T follicular helper cell (primary cell): ENCODE results near the gene UBAP1L.
"Not testable (repeated sequence)": the region's sequence is repeated elsewhere in the genome, so short reads cannot be mapped to it uniquely, and the experiment has no call there.

ENCODE experiments used
- DNase-seq: peaks from one replicate; pipeline ENCODE4 v3.0.0-alpha.2; 2020; ENCODE audit warnings: low read depth
- total RNA-seq, 2 experiments: gene quantifications; one replicate each; lab custom pipeline; 2026; lab: John Stamatoyannopoulos, UW

The UBAP1L gene
- 9.2 to 20.6 reads per million in 2 experiments for total RNA-seq

DNA sequence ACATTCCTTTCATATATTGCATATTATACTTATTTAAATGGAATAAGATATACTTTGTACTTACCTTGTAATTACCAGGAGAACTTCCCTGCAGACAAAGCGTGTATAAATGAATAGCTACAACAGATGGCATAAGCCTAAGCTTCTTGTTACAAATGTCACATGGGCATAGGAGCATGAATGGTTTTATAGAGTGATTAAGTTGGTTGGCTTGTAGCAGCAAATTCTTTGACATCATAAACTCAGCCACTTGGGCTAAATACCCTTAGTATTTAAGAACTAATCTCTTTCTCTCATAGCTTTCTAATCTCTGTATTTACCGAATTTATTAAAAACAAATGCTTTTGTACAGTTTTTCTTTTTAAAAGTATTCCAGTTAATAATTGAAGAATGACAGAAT is at the start of gene UBAP1L:
UBAP1L (minus strand) TSS at position 115 of the 400 bp plus-strand sequence. CDS start 8,985 bp downstream, outside the sequence.
- no peak for DNase-seq

DNA sequence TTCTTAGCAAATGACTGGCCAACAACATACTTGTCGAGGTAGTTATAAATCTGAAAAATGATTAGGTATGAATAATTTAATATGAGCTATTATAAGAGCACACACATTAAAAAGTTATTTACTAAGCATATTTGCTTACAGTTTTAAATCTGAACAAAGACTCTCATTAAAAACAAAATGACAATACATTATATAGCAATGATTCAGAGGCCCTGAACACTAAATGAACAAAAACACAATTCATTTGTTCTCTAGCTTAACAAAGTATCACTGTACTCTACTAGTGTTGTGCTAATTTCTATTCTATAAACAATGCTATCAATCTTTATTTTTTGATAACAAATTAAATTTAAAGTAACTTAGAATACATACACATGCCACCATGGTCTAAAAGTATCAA is 49.1 kb upstream of the UBAP1L start:
- no peak for DNase-seq

DNA sequence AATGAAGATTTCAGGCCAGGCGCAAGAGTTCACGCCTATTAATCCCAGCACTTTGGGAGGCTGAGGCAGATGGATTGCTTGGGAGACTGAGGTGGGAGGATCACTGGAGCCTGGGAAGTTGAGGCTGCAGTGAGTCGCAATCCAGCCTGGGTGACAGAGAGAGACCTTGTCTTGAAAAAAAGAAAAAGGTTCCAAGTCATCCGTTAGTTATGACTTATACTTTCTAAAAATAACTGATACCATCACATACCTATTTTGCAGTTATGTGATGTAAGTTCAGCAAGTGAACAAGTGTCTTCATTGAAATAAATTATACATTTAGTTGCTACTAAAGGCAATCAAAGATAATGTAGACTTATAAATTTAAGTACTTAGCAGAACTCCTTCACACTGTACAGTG is 48.0 kb upstream of the UBAP1L start:
- DNase-seq = no peak

DNA sequence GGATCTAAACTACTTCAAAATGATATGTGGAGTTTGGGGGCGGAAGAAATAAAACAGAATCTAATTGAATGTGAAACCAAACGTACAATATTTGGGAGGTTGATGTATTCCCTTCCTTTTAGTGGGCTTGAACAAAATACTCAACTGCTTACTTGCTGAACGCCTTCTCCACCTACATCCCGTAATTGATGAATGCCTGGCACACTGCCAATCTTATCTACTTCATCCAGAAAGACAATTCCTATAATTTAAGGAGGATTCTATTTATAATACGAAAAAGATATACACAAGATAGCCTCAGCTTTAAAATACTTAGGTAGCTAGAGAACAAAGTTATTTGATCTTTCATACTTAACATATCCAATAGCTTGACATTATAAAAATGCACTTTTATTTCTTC is 41.7 kb upstream of the UBAP1L start:
- DNase-seq = no peak

DNA sequence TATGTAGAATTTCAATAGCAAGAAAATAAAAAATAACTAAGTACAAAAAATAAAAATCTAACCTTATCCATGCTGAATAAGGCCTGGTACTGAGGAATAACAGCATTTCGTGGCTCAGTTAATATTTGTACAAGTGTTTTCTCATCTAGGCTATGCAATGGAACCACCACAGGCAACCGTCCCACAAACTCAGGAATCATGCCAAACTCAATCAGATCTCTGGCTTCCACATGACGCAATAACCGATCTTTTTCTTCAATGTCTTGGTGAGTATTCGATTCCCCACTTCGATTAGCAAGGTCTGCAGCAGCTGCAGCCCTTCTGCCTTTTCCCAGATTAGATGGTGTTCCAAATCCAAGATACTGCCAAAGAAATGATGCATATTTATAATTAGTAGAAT is 39.7 kb upstream of the UBAP1L start:
- no peak for DNase-seq

DNA sequence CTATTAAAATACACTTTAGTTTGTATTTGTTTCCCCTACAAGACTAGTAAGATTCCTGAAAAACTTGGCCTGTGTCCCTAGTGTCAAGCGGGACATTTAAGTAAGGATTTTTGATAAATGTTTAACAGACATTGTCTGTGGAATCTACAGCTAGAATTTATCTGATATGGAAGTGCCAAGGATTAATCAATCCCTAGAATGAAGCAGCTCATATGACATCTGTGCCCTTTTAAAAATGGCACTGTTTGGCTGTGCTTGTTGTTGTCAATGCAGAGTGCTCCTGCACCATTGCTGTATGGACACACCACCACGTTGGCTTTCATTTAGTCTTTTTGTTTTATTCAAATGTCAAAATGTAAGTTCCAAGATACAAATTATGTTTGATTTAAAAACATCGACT is 32.9 kb upstream of the UBAP1L start:
- DNase-seq = no peak

DNA sequence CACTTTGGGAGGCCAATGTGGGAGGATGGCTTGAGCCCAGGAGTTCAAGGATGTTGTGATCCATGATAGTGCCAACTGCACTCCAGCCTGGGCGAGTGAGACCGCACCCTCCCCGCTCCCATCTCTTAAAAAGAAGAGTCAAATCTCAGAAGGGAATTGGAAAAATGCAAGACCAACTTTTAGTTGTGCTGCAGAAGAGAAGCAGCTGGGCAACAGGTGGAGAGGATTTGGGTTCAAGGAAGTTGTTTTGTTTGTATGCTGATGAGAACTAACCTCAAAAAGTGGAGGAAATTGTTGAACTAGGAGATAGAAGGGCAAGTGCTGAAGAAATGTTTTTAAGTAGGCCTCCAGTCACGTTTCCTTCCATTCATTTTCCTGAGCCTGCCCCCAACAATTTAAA is 31.4 kb upstream of the UBAP1L start:
- no peak for DNase-seq

DNA sequence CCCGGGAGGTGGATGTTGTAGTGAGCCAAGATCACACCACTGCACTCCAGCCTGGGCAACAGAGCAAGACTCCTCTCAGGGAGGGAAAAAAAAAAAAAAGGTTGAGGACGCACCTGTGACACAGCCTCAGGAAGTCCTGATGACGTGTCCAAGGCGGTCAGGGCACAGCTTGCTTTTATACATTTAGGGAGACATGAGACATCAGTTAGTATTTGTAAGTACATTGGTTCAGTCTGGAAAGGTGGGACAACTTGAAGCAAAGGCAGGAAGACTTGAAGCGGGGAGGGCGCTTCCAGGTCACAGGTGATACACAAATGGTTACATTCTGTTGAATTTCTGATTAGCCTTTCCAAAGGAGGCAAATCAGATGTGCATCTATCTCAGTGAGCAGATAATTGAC is 23.6 kb upstream of the UBAP1L start:
- DNase-seq = not testable (repeated sequence)

DNA sequence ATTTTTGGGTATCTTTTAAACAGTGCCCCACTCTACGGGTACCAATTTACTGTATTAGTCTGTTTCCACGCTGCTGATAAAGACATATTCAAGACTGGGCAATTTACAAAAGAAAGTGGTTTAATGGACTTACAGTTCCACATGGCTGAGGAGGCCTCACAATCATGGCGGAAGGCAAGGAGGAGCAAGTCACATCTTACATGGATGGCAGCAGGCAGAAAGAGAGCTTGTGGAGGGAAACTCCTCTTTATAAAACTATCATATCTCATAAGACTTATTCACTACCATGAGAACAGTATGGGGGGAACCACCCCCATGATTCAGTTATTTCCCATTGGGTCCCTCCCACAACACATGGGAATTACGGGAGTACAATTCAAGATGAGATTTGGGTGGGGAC is 22.9 kb upstream of the UBAP1L start:
- DNase-seq = not testable (repeated sequence)

DNA sequence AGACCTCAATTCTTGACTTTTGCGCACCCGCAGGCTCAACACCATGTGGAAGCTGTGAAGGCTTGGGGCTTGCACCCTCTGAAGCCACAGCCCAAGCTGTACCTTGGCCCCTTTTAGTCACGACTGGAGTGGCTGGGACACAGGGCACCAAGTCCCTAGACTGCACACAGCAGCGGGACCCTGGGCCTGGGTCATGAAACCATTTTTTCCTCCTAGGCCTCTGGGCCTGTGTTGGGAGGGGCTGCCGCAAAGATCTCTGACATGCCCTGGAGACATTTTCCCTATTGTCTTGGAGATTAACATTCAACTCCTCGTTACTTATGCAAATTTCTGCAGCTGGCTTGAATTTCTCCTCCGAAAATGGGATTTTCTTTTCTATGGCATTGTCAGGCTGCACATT is 22.1 kb upstream of the UBAP1L start:
- not testable (repeated sequence) for DNase-seq

DNA sequence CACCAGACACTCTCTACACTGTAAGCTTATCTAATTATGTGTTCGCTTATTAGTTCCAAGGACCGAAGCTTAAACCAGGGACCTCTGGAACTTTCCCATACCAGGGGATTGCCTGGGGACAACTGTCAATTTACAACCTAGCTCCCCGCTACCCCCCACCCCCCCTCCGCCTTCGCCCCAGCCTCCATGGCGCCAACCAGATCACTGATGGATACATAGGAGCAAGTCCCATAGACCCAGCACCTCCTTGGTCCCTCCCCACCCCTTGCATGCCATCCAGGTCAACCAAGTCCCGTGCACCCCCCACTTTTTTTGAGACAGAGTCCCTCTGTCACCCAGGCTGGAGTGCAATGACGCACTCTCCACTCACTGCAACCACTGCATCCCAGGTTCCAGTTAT is 19.5 kb upstream of the UBAP1L start:
- no peak for DNase-seq

DNA sequence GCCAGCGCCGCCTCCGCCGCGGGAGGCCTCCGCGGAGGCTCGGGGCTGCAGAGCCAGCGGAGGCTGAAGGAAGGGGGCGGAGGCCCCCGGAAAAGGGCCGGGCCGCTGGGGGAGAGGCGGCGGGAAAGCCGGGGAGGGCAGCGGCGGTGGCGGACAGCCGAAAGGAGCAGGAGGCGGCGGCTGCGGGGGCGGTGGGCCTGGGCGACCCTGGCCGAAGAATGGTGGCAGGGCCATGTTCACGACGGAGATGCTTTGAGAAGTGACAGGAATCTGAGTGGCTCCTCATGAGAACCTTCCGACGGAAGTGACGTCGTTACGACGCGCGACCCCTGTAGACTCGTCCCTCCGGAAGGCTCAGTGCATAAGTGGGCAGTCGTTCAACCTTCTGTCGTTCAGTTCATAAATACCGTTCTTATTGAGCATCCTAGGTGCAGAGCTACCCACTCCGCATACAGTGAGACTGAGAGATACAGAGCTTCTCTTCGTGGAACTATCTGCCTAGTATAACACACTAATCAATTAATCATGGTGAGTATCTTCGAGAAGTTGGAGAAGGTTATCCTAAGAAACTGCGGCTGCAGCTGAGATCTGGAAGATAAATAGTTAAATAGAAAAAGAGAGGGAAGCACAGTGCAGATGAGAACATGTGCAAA is 18.7 kb upstream of the UBAP1L start, which contains the start of gene PDCD7:
PDCD7 (minus strand) TSS at position 261 of the 653 bp plus-strand sequence; CDS start at position 234, 27 bp downstream.
- DNase-seq = peak; percentile 74

DNA sequence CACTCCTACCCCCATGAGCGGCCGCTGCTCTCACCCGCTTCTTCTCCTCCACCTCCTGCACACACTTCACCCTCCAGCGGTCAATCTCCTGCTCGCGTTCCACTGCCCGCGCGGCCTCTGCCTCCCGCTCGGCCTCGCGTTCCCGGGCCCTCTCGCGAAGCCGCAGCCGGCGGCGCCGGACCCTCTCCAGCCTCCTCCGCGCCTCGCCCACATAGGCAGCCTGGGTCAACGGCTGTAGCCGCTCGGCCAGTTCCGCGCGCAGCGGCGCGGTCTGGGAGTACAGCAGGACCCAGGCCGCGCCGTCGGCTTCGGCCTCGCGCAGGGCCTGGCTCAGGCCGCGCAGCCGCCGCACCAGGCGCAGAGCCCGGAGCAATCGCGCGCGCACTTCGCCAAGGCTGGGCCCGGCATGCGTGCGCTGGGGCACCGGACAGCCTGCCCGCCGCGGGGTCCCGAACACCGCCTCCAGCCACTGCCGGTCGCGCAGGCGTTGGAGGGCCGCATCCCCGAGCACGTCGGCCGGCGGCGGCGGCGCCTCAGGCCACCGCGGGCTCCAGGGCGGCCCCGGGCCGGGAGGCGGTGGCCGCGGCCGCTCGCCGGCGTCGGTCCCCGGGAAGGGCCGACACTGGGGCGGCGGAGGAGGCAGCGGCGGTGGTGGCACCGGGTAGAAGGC is 18.0 kb upstream of the UBAP1L start:
- no peak for DNase-seq

DNA sequence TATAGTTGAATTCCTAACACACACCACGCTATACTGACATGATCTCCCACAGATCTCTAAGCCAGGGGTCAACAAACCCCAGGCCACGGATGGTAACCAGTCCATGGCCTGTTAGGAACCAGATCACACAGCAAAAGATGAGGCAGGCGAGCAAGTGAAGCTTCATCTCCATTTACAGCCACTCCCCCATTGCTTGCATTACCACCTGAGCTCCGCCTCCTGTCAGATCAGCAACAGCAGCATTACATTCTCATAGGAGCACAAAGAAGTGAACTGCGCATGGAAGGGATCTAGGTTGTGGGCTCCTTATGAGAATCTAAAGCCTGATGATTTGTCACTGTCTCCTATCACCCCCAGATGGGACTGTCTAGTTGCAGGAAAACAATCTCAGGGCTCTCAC is 15.9 kb upstream of the UBAP1L start:
- DNase-seq = no peak

DNA sequence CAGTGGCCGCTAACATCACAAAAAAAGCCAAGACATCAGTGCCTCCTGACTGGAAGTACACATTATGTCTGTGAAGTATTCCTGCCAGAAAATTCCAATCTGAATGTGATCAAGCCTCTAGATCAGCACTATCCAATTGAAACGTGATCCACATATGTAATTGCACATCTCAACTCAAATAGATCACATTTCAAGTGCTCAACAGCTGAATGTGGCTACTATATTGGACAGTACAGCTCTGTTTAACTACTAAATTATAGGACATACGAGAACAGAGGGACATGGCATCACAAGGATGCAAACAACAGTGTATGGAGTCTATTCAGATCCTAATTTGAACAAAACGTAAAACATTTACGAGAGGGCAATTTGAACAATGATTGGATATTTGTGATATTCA is 542 bp upstream of the UBAP1L start:
- DNase-seq = no peak

DNA sequence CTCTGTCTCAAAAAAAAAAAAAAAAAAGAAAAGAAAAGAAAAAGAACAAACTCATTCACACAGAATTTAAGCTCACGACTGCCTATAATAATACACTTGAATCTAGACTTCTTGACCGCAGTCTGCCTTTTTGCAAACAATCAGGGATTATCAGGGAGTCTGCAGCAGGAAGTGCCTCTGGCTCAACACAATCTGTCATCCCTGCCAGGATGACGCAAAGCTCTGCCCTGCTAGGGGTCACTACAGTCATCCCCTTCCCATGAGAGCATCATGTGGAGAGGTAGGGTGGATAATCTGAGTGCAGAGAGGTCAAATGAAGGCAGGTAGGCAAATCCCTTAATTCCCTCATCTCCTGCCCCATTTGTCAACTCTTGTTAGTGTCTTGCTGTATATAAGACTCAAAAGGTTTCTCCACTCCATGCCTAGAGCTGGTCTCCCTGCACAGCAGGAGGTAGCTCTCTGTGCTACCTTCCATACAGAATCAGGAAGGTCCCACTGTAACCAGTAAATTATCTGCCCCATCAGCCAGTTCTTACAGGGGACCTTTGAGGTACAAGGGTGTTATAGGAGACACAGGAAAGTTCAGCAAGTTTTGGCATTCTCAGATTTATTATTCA is 4.2 kb downstream of the UBAP1L start:
- no peak for DNase-seq

DNA sequence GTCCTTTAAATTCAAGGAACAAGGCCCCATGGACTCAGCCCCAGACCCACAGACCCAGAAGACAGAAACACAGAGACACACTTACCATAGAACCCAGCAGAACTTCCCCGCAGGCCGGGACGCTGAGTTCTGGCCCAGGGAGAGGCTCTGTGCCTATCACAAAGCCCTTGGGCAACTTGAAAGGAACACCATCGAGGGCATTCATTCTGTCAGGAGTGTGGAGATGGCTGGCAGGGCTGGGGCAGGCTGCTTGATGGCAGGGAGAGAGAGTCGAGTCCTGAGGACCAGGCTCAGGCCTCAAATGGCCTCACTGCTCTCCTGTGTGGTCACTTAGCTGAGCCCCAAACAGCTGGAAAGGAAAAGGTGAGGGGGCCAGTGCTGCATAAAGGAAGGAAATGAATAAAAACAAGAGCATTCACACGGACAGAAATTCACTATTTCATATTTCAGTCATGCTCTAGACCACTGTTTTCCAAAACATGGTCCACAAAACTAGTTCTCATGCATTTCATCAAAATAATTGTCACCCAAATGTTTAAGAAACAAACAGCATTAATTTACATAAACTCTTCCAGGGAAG is 8.9 kb downstream of the UBAP1L start:
- DNase-seq = no peak

DNA sequence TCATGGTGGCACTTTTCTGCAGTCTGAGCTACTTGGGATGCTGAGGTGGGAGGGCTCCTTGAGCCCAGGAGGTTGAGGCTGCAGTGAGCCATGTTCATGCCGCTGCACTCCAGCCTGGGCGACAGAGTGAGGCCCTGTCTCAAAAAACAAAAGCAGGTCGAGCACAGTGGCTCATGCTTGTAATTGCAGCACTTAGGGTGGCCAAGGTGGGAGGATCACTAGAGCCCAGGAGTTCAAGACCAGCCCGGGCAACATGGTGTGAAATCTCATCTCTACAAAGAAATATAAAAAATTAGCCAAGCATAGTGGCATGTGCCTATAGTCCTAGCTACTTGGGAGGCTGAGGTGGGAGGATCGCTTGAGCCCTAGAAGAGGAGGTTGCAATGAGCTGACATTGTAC is 10.0 kb downstream of the UBAP1L start:
- DNase-seq = no peak

DNA sequence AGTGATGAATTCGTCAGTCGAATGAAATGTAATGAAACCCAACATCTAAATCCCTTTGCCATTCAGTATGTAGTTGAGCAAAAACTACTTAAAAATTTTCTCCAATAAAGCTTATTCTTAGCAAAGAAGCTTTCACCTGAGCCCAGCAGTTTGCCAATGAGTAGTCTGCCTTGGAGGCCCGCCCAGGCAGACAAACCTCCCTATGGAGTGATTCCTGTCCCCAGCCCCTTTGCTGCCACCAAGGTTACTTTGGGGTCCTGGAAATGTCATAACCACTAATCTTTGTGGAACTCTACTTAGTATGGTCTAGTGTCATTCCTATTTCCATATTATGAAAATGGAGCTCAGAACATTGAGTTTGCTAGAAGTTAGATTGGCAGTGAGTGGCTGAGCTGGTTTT is 12.1 kb downstream of the UBAP1L start:
- no peak for DNase-seq

DNA sequence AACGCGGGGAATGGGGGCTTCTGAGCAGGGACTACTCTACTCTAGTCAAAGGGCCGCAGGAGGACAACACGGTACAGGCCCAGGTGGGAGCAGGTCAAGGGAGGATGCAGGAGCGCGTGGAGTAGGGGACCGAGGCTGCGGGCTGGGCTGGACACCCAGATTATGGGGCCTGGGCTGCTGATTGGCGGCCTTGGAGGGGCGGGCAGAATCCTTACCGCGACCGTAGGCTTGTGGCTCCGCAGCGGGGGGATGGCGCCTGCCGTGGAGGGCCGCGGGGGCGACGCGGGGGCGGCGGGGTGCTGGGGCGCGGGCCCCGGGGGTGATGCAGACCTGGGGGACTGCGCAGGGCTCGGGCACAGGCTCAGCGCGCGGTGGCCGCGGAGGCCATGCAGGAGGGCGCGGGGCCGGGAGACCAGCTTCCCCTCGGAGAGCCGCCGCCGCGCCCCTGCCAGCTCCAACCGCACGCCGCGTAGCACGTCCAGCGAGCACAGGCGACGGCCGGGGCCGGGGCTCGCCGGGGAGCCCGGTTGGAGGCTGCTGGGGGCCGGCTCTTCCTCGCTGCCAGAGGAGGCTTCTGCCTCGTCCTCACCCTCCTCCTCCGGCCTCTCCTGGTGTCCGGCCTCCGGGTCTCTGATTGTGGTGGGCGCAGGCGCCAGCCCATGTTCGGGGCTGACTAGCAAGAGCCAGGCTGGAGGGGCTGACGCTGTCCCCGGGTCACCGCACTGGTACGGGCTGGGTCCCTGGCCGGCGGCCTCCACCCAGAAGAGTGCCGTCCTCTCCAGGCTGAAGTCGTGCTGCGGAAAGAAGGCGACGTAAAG is 12.9 kb downstream of the UBAP1L start:
- no peak for DNase-seq

DNA sequence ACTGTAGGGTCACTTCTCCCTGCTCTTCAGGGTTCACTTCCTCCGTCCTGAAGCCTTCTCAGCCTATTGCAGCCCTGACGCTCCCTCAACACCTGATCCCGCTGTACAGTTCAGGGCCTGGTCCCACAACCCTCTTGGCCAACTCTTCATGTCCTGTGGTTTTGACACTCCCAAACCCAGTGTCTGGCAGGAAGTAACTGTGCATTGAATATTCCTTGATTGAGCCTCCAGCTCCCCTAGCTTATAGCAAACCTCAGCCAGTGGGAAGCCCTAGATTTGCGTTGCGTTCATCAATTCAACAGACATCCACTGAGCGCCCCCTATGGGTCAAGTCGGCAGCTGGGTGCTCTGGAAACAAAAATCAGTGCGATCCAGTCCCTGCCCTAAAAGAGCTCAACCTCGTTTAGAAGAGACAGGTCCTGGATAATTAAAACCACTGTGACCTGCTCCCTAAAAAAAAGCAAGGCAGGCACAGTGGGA is 13.5 kb downstream of the UBAP1L start:
- DNase-seq = no peak

DNA sequence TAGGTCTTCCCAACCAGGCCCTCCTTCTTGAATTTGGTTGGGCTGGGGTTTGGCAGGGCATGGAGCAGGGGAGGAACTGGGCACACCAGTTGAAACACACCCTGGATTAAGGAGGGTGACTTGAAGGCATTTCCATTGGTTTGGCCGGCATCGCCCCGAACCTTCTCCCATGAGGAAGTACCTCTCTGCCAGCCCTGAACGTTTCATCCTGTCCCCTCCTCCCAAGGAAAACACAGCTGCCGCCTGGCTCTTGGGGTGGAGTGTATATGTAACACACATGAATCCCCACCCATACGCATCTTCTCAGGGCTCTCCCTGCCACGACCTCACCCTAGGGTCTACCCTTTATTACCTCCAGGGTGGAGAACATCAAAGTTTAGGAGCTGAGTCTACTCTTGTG is 14.6 kb downstream of the UBAP1L start:
- DNase-seq = no peak
